Brain microvascular endothelial cell (primary cell): ENCODE data around the gene ADAR.
A peak's percentile ranks its signal among the peaks of the same experiment; 100 is the strongest.

Source experiments
- DNase-seq: peaks from one replicate; pipeline ENCODE4 v3.0.0-alpha.2; 2020
- H3K27ac ChIP-seq: fragments of 250-450 bp; sonication (Bioruptor Pico); 2 replicates; pipeline ENCODE4 v1.5.1; 2020; ENCODE audit warnings: mild to moderate bottlenecking, moderate library complexity
- H3K27me3 ChIP-seq: fragments of 250-450 bp; sonication (Bioruptor Pico); replicated peaks from 2 replicates; pipeline ENCODE4 v1.5.1; 2020; ENCODE audit warnings: mild to moderate bottlenecking
- H3K36me3 ChIP-seq: fragments of 250-450 bp; sonication (Bioruptor Pico); replicated peaks from 2 replicates; pipeline ENCODE4 v1.5.1; 2020; ENCODE audit warnings: mild to moderate bottlenecking
- H3K4me3 ChIP-seq: 2 replicates; pipeline ENCODE4 v1.5.1; 2011; ENCODE audit warnings: low read depth, mild to moderate bottlenecking, control low read depth, low read length, moderate library complexity
- in situ Hi-C: cut with HindIII; loops from 2 replicates; pipeline ENCODE4 v1.10.0; 2017; ENCODE audit warnings: low sequenced_read_pairs, low pct_ligation_motif_present
- TF ChIP-seq, protein P1 (sequence below): IDR thresholded peaks from 2 replicates; pipeline ENCODE4 v1.5.1; 2011; ENCODE audit warnings: low read depth, mild to moderate bottlenecking, moderate library complexity, low read length, control low read depth, inconsistent platforms; ENCODE audit errors: missing control alignments

The ADAR gene

DNA sequence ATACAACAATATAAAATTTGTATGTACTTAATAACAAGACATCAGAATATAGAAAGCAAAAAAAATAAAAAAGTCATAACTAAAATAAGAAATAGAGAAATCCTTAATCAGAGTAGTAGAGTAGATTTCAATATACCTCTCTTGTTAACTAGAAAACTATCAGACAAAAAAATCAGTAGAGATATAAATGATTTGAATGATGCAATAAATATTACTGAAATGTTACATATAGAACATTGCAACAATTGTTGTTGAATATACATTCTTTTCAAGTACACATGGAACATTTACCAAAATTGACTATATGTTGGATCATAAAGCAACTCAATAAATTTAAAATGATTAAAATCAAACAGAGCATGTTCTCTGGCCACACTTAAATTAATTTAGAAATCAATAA lies 31.9 kb upstream of the ADAR start:
- Histone ChIP-seq H3K27me3 (no peaks in the 10 kb centered on the region), H3K4me3 (no peak overlapping the region), H3K36me3 (no peaks in the 10 kb centered on the region), H3K27ac (no peak overlapping the region)
- in situ Hi-C loops = no loop called here
- TF ChIP-seq, protein P1, sequence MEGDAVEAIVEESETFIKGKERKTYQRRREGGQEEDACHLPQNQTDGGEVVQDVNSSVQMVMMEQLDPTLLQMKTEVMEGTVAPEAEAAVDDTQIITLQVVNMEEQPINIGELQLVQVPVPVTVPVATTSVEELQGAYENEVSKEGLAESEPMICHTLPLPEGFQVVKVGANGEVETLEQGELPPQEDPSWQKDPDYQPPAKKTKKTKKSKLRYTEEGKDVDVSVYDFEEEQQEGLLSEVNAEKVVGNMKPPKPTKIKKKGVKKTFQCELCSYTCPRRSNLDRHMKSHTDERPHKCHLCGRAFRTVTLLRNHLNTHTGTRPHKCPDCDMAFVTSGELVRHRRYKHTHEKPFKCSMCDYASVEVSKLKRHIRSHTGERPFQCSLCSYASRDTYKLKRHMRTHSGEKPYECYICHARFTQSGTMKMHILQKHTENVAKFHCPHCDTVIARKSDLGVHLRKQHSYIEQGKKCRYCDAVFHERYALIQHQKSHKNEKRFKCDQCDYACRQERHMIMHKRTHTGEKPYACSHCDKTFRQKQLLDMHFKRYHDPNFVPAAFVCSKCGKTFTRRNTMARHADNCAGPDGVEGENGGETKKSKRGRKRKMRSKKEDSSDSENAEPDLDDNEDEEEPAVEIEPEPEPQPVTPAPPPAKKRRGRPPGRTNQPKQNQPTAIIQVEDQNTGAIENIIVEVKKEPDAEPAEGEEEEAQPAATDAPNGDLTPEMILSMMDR = no peak
- DNase-seq = no peak

DNA sequence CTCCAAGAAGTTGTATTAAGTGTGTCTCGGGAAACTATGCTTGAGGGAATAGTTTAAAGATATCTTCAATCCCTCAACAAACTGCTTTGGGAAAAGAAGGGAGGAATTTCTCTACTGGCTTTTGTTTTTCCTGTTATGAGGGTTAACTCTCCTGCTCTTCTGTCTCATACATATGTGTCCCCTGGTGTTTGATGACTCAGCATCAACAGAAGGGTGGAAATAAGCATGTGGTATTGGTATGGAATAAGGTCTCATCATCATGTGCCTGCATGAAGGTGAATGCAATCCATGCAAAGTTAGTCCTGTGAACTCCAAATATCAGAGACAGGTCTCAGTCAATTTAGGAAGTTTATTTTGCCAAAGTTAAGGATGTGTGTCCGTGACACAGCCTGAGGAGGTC lies 27.2 kb upstream of the ADAR start:
- Histone ChIP-seq H3K36me3 (no peaks in the 10 kb centered on the region), H3K27me3 (no peaks in the 10 kb centered on the region), H3K4me3 (no peak overlapping the region), H3K27ac (no peak overlapping the region)
- in situ Hi-C loops = no loop called here
- TF ChIP-seq, protein P1 = no peak
- DNase-seq = no peak

DNA sequence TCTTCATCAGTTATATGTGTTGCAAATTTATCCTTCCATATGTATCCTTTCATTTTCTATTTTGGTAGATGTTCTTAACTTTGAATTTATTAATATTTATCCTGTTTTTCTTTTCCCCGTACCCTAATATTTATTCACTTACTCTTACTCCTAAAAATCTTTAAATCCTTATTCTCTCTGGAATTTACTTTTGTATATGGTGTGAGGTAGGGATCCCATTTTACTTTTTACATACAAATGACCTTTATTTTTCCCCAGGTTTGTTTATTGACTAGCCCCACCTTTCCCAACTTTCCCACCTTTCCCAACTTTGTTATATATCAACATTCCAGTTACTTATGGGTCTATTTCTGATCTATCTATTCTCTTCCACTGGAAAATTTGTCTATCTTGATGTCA lies 21.7 kb upstream of the ADAR start:
- H3K36me3 ChIP-seq = no peaks in the 10 kb centered on the region
- H3K27ac ChIP-seq = no peak overlapping the region
- H3K4me3 ChIP-seq = no peak overlapping the region
- no peak for DNase-seq
- TF ChIP-seq, protein P1 = no peak
- in situ Hi-C loops = no loop called here
- no peaks in the 10 kb centered on the region for H3K27me3 ChIP-seq

DNA sequence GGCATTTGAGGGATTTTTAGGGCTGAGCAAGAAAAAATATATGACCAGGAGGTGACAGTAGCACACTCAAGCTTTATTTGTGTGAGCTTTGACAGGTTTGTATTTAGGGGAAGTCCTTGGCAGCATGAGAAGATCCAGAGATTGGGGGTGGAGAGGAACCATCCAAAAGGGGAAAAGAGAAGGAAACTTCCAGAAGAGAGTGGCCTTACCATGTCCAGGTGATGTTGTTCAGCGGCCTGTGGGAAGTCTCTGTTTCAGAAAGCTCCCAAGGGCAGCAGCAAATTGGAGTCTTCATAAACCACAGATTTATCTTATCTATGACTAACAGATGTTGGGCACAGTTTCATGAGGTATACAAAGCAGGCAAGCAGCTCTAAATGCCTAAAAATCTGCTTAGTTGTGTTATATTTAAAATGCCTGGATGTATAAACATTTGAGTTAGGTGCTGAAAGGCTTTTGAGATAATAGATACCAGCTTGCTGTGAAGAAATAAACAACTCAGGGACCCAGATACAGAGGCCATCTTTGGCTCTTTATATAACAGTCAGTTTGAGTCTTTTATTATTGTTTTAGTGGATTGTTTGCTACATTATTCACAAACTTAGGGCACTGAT lies 21.2 kb upstream of the ADAR start:
- H3K27ac ChIP-seq = no peak overlapping the region
- H3K4me3 ChIP-seq = no peak overlapping the region
- no peaks in the 10 kb centered on the region for H3K36me3 ChIP-seq
- no peaks in the 10 kb centered on the region for H3K27me3 ChIP-seq
- in situ Hi-C loops = no loop called here
- TF ChIP-seq, protein P1 = no peak
- no peak for DNase-seq

DNA sequence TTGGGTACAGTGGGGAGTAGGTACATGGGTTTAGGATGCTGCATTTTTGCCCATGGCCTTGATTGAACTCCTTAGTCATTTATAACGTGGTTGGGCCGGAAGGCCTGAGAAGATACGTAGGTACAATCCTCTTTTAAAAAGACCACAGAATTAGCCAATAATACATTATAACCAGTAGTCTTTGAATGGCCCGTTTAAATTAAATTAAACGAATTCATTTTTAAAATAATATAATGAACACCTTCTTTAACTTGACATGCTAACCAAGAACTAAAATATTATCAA lies 20.1 kb upstream of the ADAR start:
- TF ChIP-seq, protein P1 = no peak
- in situ Hi-C loops = no loop called here
- Histone ChIP-seq H3K4me3 (peak overlapping the region; percentile 96), H3K36me3 (no peaks in the 10 kb centered on the region), H3K27ac (peak overlapping the region; percentile 89), H3K27me3 (no peaks in the 10 kb centered on the region)
- no peak for DNase-seq
